HG02678 (cell line): Measurements from ENCODE around the gene MAP3K19.
"Not testable (repeated sequence)": the region's sequence is repeated elsewhere in the genome, so short reads cannot be mapped to it uniquely, and the experiment has no call there.

Experiments
- ATAC-seq: cut with Tn5 transposase; IDR thresholded peaks from one replicate; pipeline ENCODE4 v1.9.1; 2021; ENCODE audit warnings: mild to moderate bottlenecking, moderate library complexity; ENCODE audit not compliant: unreplicated experiment

Gene MAP3K19

GRCh38 chr2:135052997-135053474 is 5.8 kb upstream of the MAP3K19 start:
- ATAC-seq, result peak; percentile 42

- ATAC-seq, result peak; percentile 80
These were observed 5.0 kb upstream of the MAP3K19 start, which contains the start of gene RAB3GAP1 for GRCh38 chr2:135052042-135052876. Gene RAB3GAP1 (plus strand): TSS chr2:135052292. CDS start chr2:135052308, 16 bp downstream.

- no peak for ATAC-seq
These were observed 3.4 kb upstream of the MAP3K19 start for GRCh38 chr2:135050684-135051083.

GRCh38 chr2:135050132-135050531 is 2.9 kb upstream of the MAP3K19 start:
- no peak for ATAC-seq

- ATAC-seq, result no peak
These were observed 875 bp upstream of the MAP3K19 start for GRCh38 chr2:135048122-135048521.

- no peak for ATAC-seq
These were observed 3.9 kb downstream of the MAP3K19 start for GRCh38 chr2:135043345-135043744.

- no peak for ATAC-seq
These were observed 9.4 kb downstream of the MAP3K19 start for GRCh38 chr2:135037831-135038230.

GRCh38 chr2:135033216-135033615 is 14.0 kb downstream of the MAP3K19 start:
- not testable (repeated sequence) for ATAC-seq

- no peak for ATAC-seq
These were observed 16.4 kb downstream of the MAP3K19 start for GRCh38 chr2:135030826-135031225.

GRCh38 chr2:135029481-135030134 is 17.6 kb downstream of the MAP3K19 start:
- no peak for ATAC-seq

GRCh38 chr2:135023886-135024485 is 23.3 kb downstream of the MAP3K19 start:
- ATAC-seq, result no peak

GRCh38 chr2:135022952-135023880 is 24.0 kb downstream of the MAP3K19 start:
- no peak for ATAC-seq

GRCh38 chr2:135021618-135022017 is 25.6 kb downstream of the MAP3K19 start:
- no peak for ATAC-seq

- no peak for ATAC-seq
These were observed 35.6 kb downstream of the MAP3K19 start for GRCh38 chr2:135011633-135012032.

GRCh38 chr2:135010200-135010942 is 36.9 kb downstream of the MAP3K19 start:
- no peak for ATAC-seq

- no peak for ATAC-seq
These were observed 37.9 kb downstream of the MAP3K19 start for GRCh38 chr2:135009339-135009738.

GRCh38 chr2:135005753-135006152 is 41.5 kb downstream of the MAP3K19 start:
- ATAC-seq, result no peak

- peak; percentile 93 for ATAC-seq
These were observed 43.1 kb downstream of the MAP3K19 start for GRCh38 chr2:135004005-135004746.

GRCh38 chr2:135002836-135003235 is 44.4 kb downstream of the MAP3K19 start:
- ATAC-seq, result no peak
